Common myeloid progenitor, CD34-positive (primary cell): ENCODE measurements around the gene DCP1A.
A peak's percentile ranks its signal among the peaks of the same experiment; 100 is the strongest.
"Not testable (repeated sequence)": the region's sequence is repeated elsewhere in the genome, so short reads cannot be mapped to it uniquely, and the experiment has no call there.

ENCODE experiments used
- CTCF ChIA-PET: fragments of 350-600 bp; sonication (Branson Sonifier 250); formaldehyde crosslinking; loops from one replicate; lab custom pipeline; 2021; ENCODE audit warnings: antibody characterized with exemption; lab: Charles Lee
- POLR2A ChIA-PET: fragments of 350-600 bp; sonication (Branson Sonifier 250); formaldehyde crosslinking; loops from one replicate; lab custom pipeline; 2021; ENCODE audit warnings: antibody characterized with exemption; lab: Charles Lee
- DNase-seq, 3 donors: peaks; one replicate each; pipeline versions ENCODE4 v3.0.0 to v3.0.0-alpha.2; 2013
- H3K27ac ChIP-seq, 2 experiments: 1 replicate in 1 of 2; 2 replicates in 1 of 2; pipeline ENCODE4 v1.7.0; 2013; ENCODE audit warnings: inconsistent platforms in 2 of 2, low read length in 2 of 2, mild to moderate bottlenecking in 2 of 2, low read depth in 1 of 2, moderate library complexity in 1 of 2; ENCODE audit not compliant: severe bottlenecking in 2 of 2, insufficient read depth in 1 of 2, poor library complexity in 1 of 2
- H3K27me3 ChIP-seq, 5 experiments: replicated peaks in 2 of 5; 1 replicate in 3 of 5; 2 replicates in 2 of 5; pipeline versions ENCODE4 v1.6.1 to v1.7.0; 2013; ENCODE audit warnings: low read length in 4 of 5, mild to moderate bottlenecking in 2 of 5, moderate library complexity in 2 of 5, inconsistent platforms in 1 of 5; ENCODE audit not compliant: insufficient read depth in 5 of 5, control insufficient read depth in 4 of 5
- H3K36me3 ChIP-seq, 4 experiments: 1 replicate in 2 of 4; 2 replicates in 2 of 4; pipeline versions ENCODE4 v1.6.1 to v1.7.0; 2013; ENCODE audit warnings: low read length in 3 of 4, control low read depth in 1 of 4, mild to moderate bottlenecking in 1 of 4; ENCODE audit not compliant: control insufficient read depth in 4 of 4, insufficient read depth in 4 of 4
- H3K4me1 ChIP-seq, 4 experiments: 1 replicate in 3 of 4; 2 replicates in 1 of 4; pipeline versions ENCODE4 v1.6.1 to v1.7.1; 2013; ENCODE audit warnings: low read length in 3 of 4, mild to moderate bottlenecking in 3 of 4, control low read depth in 1 of 4, inconsistent platforms in 1 of 4, moderate library complexity in 1 of 4; ENCODE audit not compliant: control insufficient read depth in 4 of 4, insufficient read depth in 4 of 4; ENCODE audit errors: control extremely low read depth in 1 of 4
- H3K4me3 ChIP-seq, 7 experiments: 1 replicate in 4 of 7; 2 replicates in 3 of 7; pipeline versions ENCODE4 v1.5.1 to v1.7.0; 2013; ENCODE audit warnings: mild to moderate bottlenecking in 7 of 7, low read length in 6 of 7, moderate library complexity in 6 of 7, inconsistent platforms in 2 of 7, low read depth in 2 of 7, control low read depth in 1 of 7; ENCODE audit not compliant: insufficient read depth in 4 of 7, control insufficient read depth in 1 of 7; ENCODE audit errors: extremely low read depth in 1 of 7
- H3K9me3 ChIP-seq, 5 experiments: 1 replicate in 4 of 5; 2 replicates in 1 of 5; pipeline versions ENCODE4 v1.6.1 to v1.7.1; 2013; ENCODE audit warnings: low read length in 4 of 5, mild to moderate bottlenecking in 2 of 5, inconsistent platforms in 1 of 5, low read depth in 1 of 5, moderate library complexity in 1 of 5; ENCODE audit not compliant: control insufficient read depth in 4 of 5, insufficient read depth in 2 of 5; ENCODE audit errors: control extremely low read depth in 1 of 5
- WGBS: methylation state at CpG from one replicate; pipeline ENCODE4 v1.1.5; 2013; ENCODE audit not compliant: insufficient coverage; 5-methylcytosine and 5-hydroxymethylcytosine counted together

DCP1A gene

DNA sequence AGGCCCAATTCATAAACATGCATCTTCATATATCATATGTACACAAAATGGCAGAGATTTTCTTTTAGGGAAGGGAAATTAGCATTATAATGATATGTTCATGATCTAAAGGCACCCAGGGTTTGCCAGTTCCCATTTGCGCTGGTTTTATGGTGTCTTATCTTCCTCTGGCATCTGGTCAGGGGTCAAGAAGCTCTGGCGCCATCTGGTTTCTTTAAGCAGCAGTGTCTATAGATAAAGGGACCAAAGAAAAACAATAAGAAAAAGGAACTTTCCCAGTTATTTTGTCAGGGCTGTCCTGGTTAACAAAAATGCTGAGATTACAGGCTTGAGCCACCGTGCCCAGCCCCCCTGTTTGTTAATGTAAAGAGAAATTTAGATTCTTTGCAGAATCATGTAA is 3.3 kb upstream of the DCP1A start:
- Histone ChIP-seq H3K36me3 (no peaks in the 10 kb centered on the region), H3K4me3 (peak overlapping the region in 1 of 7 experiments; percentile 23), H3K4me1 (peaks cover 12 to 47% (median 24%) of the 10 kb centered on the region in 4 experiments), H3K27ac (no peak overlapping the region), H3K9me3 (no peaks in the 10 kb centered on the region), H3K27me3 (no peaks in the 10 kb centered on the region)
- POLR2A ChIA-PET = interaction anchor here (0.6 to 1.2 kb wide), 2 partner anchors 9 to 158 kb away, joined by 3 to 4 read pairs; no protein-coding TSS in a partner anchor
- peak; percentile 95 to 99 (median 98) for DNase-seq
- CTCF ChIA-PET = interaction anchor here (0.7 to 2.1 kb wide), 4 partner anchors 9 to 124 kb away, joined by 3 to 5 read pairs (median 3); no protein-coding TSS in a partner anchor
- 0% methylated on average over 2 of the region's 3 CpGs for WGBS

GRCh38 chr3:53348118-53348517 is 775 bp upstream of the DCP1A start:
- Histone ChIP-seq H3K27ac (peak overlapping the region; percentile 92 to 96), H3K4me3 (peak overlapping the region in 6 of 7 experiments; percentile 80 to 100 (median 98)), H3K4me1 (peaks cover 2 to 34% (median 23%) of the 10 kb centered on the region in 4 experiments)
- WGBS = 93% methylated on average over 12 of the region's 19 CpGs
- not testable (repeated sequence) for H3K36me3 ChIP-seq, DNase-seq, H3K9me3 ChIP-seq, H3K27me3 ChIP-seq
- CTCF ChIA-PET = interaction anchor here (0.9 to 1.0 kb wide), 2 partner anchors 9 to 44 kb away, joined by 3 to 4 read pairs; no protein-coding TSS in a partner anchor
- POLR2A ChIA-PET = interaction anchor here (0.6 kb wide), 1 partner anchor 816 kb away, joined by 3 read pairs; no protein-coding TSS in a partner anchor

DNA sequence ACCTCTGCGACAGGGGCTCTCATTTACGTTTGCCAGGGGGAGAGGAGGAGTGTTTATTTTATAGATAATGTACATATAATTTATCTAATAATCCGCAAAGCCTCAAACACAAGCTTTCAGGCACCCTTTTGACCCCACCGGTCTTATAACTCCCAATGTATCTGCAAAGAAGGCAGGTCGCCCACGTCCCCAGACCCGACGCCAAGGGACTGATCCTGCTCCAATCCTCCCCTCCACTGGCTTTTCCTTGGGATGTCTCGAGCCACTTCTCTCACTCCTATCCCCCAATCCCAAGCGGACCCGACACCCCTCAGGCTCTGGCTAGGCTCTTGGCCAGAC is 452 bp downstream of the DCP1A start:
- peak overlapping the region; percentile 72 to 100 (median 97) for H3K4me3 ChIP-seq
- WGBS = 0% methylated on average over 3 of the region's 11 CpGs
- no peak for DNase-seq
- CTCF ChIA-PET = interaction anchor here (1.6 kb wide), 1 partner anchor 9 kb away, joined by 4 read pairs; no protein-coding TSS in a partner anchor
- peaks cover 2 to 38% (median 23%) of the 10 kb centered on the region in 4 experiments for H3K4me1 ChIP-seq
- peak overlapping the region; percentile 92 to 96 for H3K27ac ChIP-seq
- POLR2A ChIA-PET = interaction anchor here (0.9 kb wide), 1 partner anchor 8 kb away, joined by 4 read pairs; no protein-coding TSS in a partner anchor
- no peaks in the 10 kb centered on the region for H3K27me3 ChIP-seq
- no peaks in the 10 kb centered on the region for H3K9me3 ChIP-seq
- peaks cover 3 to 18% (median 10%) of the 10 kb centered on the region in 4 experiments for H3K36me3 ChIP-seq

GRCh38 chr3:53346514-53346913 is 829 bp downstream of the DCP1A start:
- peaks cover 4 to 21% (median 10%) of the 10 kb centered on the region in 4 experiments for H3K36me3 ChIP-seq
- H3K9me3 ChIP-seq = no peaks in the 10 kb centered on the region
- DNase-seq = peak; percentile 7 to 47 (median 43)
- no peaks in the 10 kb centered on the region for H3K27me3 ChIP-seq
- POLR2A ChIA-PET = no interaction called here
- CTCF ChIA-PET = interaction anchor here (1.6 kb wide), 1 partner anchor 9 kb away, joined by 4 read pairs; no protein-coding TSS in a partner anchor
- WGBS = 4% methylated on average over 6 of the region's 9 CpGs
- peak overlapping the region; percentile 72 to 100 (median 97) for H3K4me3 ChIP-seq
- H3K4me1 ChIP-seq = peaks cover 2 to 38% (median 23%) of the 10 kb centered on the region in 4 experiments
- H3K27ac ChIP-seq = peak overlapping the region; percentile 92 to 96

DNA sequence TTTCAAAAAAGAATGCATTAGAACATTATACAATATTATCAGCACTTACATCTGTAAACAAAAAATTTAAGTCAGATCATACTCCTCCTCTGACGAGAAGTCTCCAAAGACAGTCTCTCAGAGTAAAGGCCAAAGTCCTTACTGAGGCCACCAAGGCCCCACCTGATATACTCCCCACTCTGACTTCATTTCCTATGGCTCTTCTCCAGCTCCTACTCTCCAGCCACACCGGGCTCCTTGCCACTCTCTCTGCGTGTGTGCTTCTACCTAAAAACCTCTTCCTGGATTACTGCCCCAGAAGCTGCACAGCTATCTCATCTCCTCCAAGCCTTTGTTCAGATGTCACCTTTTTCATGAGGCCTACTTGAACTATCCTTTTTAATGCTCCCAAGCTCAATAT is 5.0 kb downstream of the DCP1A start:
- Histone ChIP-seq H3K4me3 (no peak overlapping the region), H3K4me1 (peaks cover 0 to 24% (median 7%) of the 10 kb centered on the region in 4 experiments), H3K27ac (no peak overlapping the region), H3K36me3 (peaks cover 12 to 55% (median 29%) of the 10 kb centered on the region in 4 experiments), H3K27me3 (no peaks in the 10 kb centered on the region), H3K9me3 (no peaks in the 10 kb centered on the region)
- 40% methylated on average over 3 of the region's 3 CpGs for WGBS
- ChIA-PET CTCF (interaction anchor here (1.0 to 1.5 kb wide), 2 partner anchors 8 to 14 kb away, joined by 3 to 4 read pairs; no protein-coding TSS in a partner anchor), POLR2A (interaction anchor here (1.0 kb wide), 1 partner anchor 8 kb away, joined by 3 read pairs; no protein-coding TSS in a partner anchor)
- no peak for DNase-seq

GRCh38 chr3:53337167-53337940 is 10.0 kb downstream of the DCP1A start:
- H3K4me3 ChIP-seq = no peak overlapping the region

More at GRCh38 chr3:53337167-53337940, 10.0 kb downstream of the DCP1A start:
- peaks cover 0 to 2% (median 0%) of the 10 kb centered on the region in 4 experiments for H3K4me1 ChIP-seq
- no peak for DNase-seq
- H3K27ac ChIP-seq = no peak overlapping the region
- WGBS = no CpG with 5 or more reads among the region's 2 CpGs
- ChIA-PET CTCF (interaction anchor here (1.4 kb wide), 1 partner anchor 10 kb away, joined by 4 read pairs; the partner anchor contains the start of gene DCP1A), POLR2A (no interaction called here)
- peaks cover 14 to 75% (median 43%) of the 10 kb centered on the region in 4 experiments for H3K36me3 ChIP-seq
- H3K27me3 ChIP-seq = no peaks in the 10 kb centered on the region
- no peaks in the 10 kb centered on the region for H3K9me3 ChIP-seq
